HepG2 (cell line): ENCODE measurements around the gene ORC2. TPM values are rescaled to one million over a fixed set of nuclear protein-coding genes. Genes with fewer than 3 reads are reported as not detected.
A peak's percentile ranks its signal among the peaks of the same experiment; 100 is the strongest.

Experiments
- ATAC-seq: fragments of 200-7000 bp; cut with Tn5 transposase; 3 replicates; pipeline ENCODE4 v1.9.1; 2020; ENCODE audit warnings: mild to moderate bottlenecking, moderate library complexity
- BruUV-seq: library from RNA; stranded (reverse); fragments of 400-500 nt; replicated peaks from 2 replicates; lab custom pipeline; 2021; lab: Mats Ljungman, UMichigan
- CTCF ChIA-PET: fragments of 300-600 bp; formaldehyde crosslinking; extraction: SDS; loops from one replicate; lab custom pipeline; 2021; ENCODE audit warnings: low total read pairs, inconsistent platforms, low intra/inter-chr PET ratio; lab: Yijun Ruan, JAX
- POLR2A ChIA-PET: fragments of 350-600 bp; sonication (Branson Sonifier 250); formaldehyde crosslinking; loops from one replicate; lab custom pipeline; 2020; ENCODE audit warnings: antibody characterized with exemption, inconsistent platforms; lab: Yijun Ruan, JAX
- DNase-seq: peaks from one replicate; pipeline ENCODE4 v3.0.0-alpha.2; 2015; ENCODE audit warnings: low spot score
- FAIRE-seq: peaks from 3 replicates; lab custom pipeline; 2011; peaks lifted over from hg19 to GRCh38; lab: Jason Lieb, UNC
- H2AFZ ChIP-seq: one replicate; pipeline ENCODE4 v1.6.1; 2011; ENCODE audit warnings: low read length, inconsistent platforms
- H3K27ac ChIP-seq: fragments of 300-600 bp; 3 replicates; pipeline ENCODE4 v1.8.0; 2011; ENCODE audit warnings: mixed run types, mild to moderate bottlenecking, mixed read lengths, low read length, inconsistent platforms; ENCODE audit not compliant: insufficient read depth; ENCODE audit errors: extremely low read length
- H3K27me3 ChIP-seq, 2 experiments: fragments of 200-600 bp in 1 of 2; 2 replicates in 1 of 2; 3 replicates in 1 of 2; pipeline versions ENCODE4 v1.6.0 to v1.8.0; 2011; ENCODE audit warnings: low read length in 2 of 2, mild to moderate bottlenecking in 2 of 2, moderate library complexity in 2 of 2, inconsistent platforms in 1 of 2; ENCODE audit not compliant: insufficient read depth in 2 of 2, control insufficient read depth in 1 of 2
- H3K36me3 ChIP-seq, 2 experiments: fragments of 200-600 bp in 1 of 2; replicated peaks in 1 of 2; 2 replicates in 1 of 2; 3 replicates in 1 of 2; pipeline versions ENCODE4 v1.5.1 to v1.8.0; 2011; ENCODE audit warnings: low read length in 2 of 2, inconsistent platforms in 1 of 2; ENCODE audit not compliant: insufficient read depth in 2 of 2, control insufficient read depth in 1 of 2
- H3K4me1 ChIP-seq: 2 replicates; pipeline ENCODE4 v1.5.1; 2012; ENCODE audit warnings: low read length, inconsistent platforms; ENCODE audit not compliant: insufficient read depth
- H3K4me2 ChIP-seq: 2 replicates; pipeline ENCODE4 v1.6.0; 2011; ENCODE audit warnings: low read depth, low read length, inconsistent platforms
- H3K4me3 ChIP-seq, 3 experiments: fragments of 200-600 bp in 1 of 3; sonication (generic), shearing (Covaris generic) in 1 of 3; replicated peaks in 1 of 3; 2 replicates each; pipeline ENCODE4 v1.5.1; 2011 to 2016; ENCODE audit warnings: low read length in 3 of 3, inconsistent platforms in 2 of 3, low read depth in 2 of 3, mild to moderate bottlenecking in 2 of 3, control low read depth in 1 of 3, mixed read lengths in 1 of 3; ENCODE audit not compliant: insufficient read depth in 1 of 3
- H3K79me2 ChIP-seq: one replicate; pipeline ENCODE4 v1.6.1; 2011; ENCODE audit warnings: low read length, inconsistent platforms; ENCODE audit not compliant: insufficient read depth
- H3K9ac ChIP-seq: 2 replicates; pipeline ENCODE4 v1.6.0; 2011; ENCODE audit warnings: mild to moderate bottlenecking, low read depth, low read length, inconsistent platforms; ENCODE audit not compliant: insufficient read depth
- H3K9me3 ChIP-seq: 2 replicates; pipeline ENCODE4 v1.5.1; 2012; ENCODE audit warnings: mild to moderate bottlenecking, low read length
- H4K20me1 ChIP-seq: 2 replicates; pipeline ENCODE4 v1.6.0; 2011; ENCODE audit warnings: inconsistent platforms, mild to moderate bottlenecking, low read length, moderate library complexity; ENCODE audit not compliant: insufficient read depth
- CEBPB ChIP-seq: IDR thresholded peaks from 2 replicates; pipeline ENCODE4 v1.6.1; 2011; ENCODE audit warnings: low read depth, low read length, improper control_type of control experiment, borderline replicate concordance
- CEBPG ChIP-seq: IDR thresholded peaks from 2 replicates; pipeline ENCODE4 v1.6.1; 2016
- DDIT3 ChIP-seq: sonication (generic); formaldehyde crosslinking; IDR thresholded peaks from 2 replicates; pipeline ENCODE4 v1.4.0; 2020; ENCODE audit warnings: mild to moderate bottlenecking, missing genetic modification reagents
- HNF4A ChIP-seq: sonication (generic); formaldehyde crosslinking; IDR thresholded peaks from 2 replicates; pipeline ENCODE4 v1.4.0; 2020; ENCODE audit warnings: missing genetic modification reagents
- HNF4G ChIP-seq, 2 experiments: sonication (generic) in 1 of 2; formaldehyde crosslinking in 1 of 2; IDR thresholded peaks; 2 replicates each; pipeline versions ENCODE4 v1.4.0 to v1.6.1; 2011 to 2020; ENCODE audit warnings: borderline replicate concordance in 2 of 2, low read depth in 2 of 2, mild to moderate bottlenecking in 2 of 2, low read length in 1 of 2, missing genetic modification reagents in 1 of 2, moderate library complexity in 1 of 2
- ISL2 ChIP-seq: sonication (generic); formaldehyde crosslinking; IDR thresholded peaks from 2 replicates; pipeline ENCODE4 v1.5.0; 2020; ENCODE audit warnings: missing genetic modification reagents
- RCOR2 ChIP-seq: IDR thresholded peaks from 2 replicates; pipeline ENCODE4 v1.6.1; 2016; ENCODE audit warnings: missing biosample characterization, missing genetic modification reagents
- SOX13 ChIP-seq, 3 experiments: fragments of 450-650 bp in 1 of 3; sonication (generic) in 1 of 3; formaldehyde crosslinking in 1 of 3; IDR thresholded peaks in 2 of 3; conservative IDR thresholded peaks in 1 of 3; 2 replicates each; pipeline versions ENCODE4 v1.5.0 to v1.6.1; 2016 to 2020; ENCODE audit warnings: antibody characterized with exemption in 1 of 3, mild to moderate bottlenecking in 1 of 3, missing compliant biosample characterization in 1 of 3, missing genetic modification reagents in 1 of 3, moderate library complexity in 1 of 3
- SOX5 ChIP-seq: IDR thresholded peaks from 2 replicates; pipeline ENCODE4 v1.6.1; 2016; ENCODE audit warnings: borderline replicate concordance
- SOX6 ChIP-seq, 2 experiments: fragments of 450-650 bp in 1 of 2; sonication (generic) in 1 of 2; formaldehyde crosslinking in 1 of 2; IDR thresholded peaks; 2 replicates each; pipeline versions ENCODE4 v1.4.0 to v1.6.1; 2017 to 2020; ENCODE audit warnings: antibody characterized with exemption in 1 of 2, mild to moderate bottlenecking in 1 of 2, missing genetic modification reagents in 1 of 2
- TOPORS ChIP-seq: sonication (generic); formaldehyde crosslinking; IDR thresholded peaks from 2 replicates; pipeline ENCODE4 v1.8.0; 2023; ENCODE audit warnings: mild to moderate bottlenecking, missing genetic modification reagents
- ZFP36L2 ChIP-seq: sonication (generic); formaldehyde crosslinking; IDR thresholded peaks from 2 replicates; pipeline ENCODE4 v1.4.0; 2020; ENCODE audit warnings: missing genetic modification reagents
- ZNF331 ChIP-seq: sonication (generic); formaldehyde crosslinking; IDR thresholded peaks from 2 replicates; pipeline ENCODE4 v1.4.0; 2020; ENCODE audit warnings: missing genetic modification reagents
- ZNF563 ChIP-seq: sonication (generic); formaldehyde crosslinking; IDR thresholded peaks from 2 replicates; pipeline ENCODE4 v1.8.0; 2022; ENCODE audit warnings: mild to moderate bottlenecking, moderate library complexity, missing genetic modification reagents
- ZNF678 ChIP-seq: sonication (generic); formaldehyde crosslinking; IDR thresholded peaks from 2 replicates; pipeline ENCODE4 v1.4.0; 2020; ENCODE audit warnings: mild to moderate bottlenecking, missing genetic modification reagents
- ZNF777 ChIP-seq: sonication (generic); formaldehyde crosslinking; IDR thresholded peaks from 2 replicates; pipeline ENCODE4 v1.4.0; 2020; ENCODE audit warnings: missing genetic modification reagents
- WGBS: methylation state at CpG from one replicate; pipeline ENCODE4 v1.1.6; 2017; ENCODE audit warnings: low lambda C conversion rate; 5-methylcytosine and 5-hydroxymethylcytosine counted together
- in situ Hi-C: cut with HindIII; loops from 2 replicates; pipeline ENCODE4 v1.10.0; 2017; ENCODE audit warnings: low pct_unique_long_range_greater_than_20kb; ENCODE audit not compliant: extremely low pct_ligation_motif_present
- intact Hi-C: fragments of 100-400 bp; cut with micrococcal nuclease; formaldehyde crosslinking; loops from one replicate; pipeline ENCODE4 v1.10.0; 2022; ENCODE audit not compliant: unreplicated experiment
- polyA plus RNA-seq, 8 experiments: library from polyadenylated mRNA; depleted of rRNA in 3 of 8; stranded (reverse) in 7 of 8; unstranded in 1 of 8; fragments of >200 nt; fragmentation: Illumina TruSeq in 4 of 8; extraction: Trizol in 4 of 8; gene quantifications; 2 replicates each; pipeline versions ENCODE4 v1.2.1 to v1.2.3, GENCODE V29; 2011 to 2016; ENCODE audit warnings: low read depth in 4 of 8, missing spikeins in 1 of 8, mixed read lengths in 1 of 8; ENCODE audit not compliant: insufficient read depth in 1 of 8
- total RNA-seq, 5 experiments: library from RNA; depleted of rRNA; stranded (reverse); fragments of >200 nt; fragmentation: Illumina TruSeq; extraction: Trizol; gene quantifications; 2 replicates each; pipeline ENCODE4 v1.2.3, GENCODE V29; 2016; ENCODE audit warnings: low read depth in 1 of 5

Gene ORC2
- total and polyA plus RNA-seq, 2 of the 13 experiments (the other 11 are each of a cell fraction or from before 2014, with no cell fraction given), result 19.3 to 73.5 TPM

GRCh38 chr2:200968162-200968561 is 4.7 kb upstream of the ORC2 start:
- TF ChIP-seq CEBPG (peak; percentile 57), HNF4A (CRISPR knock-in tag) (peak; percentile 24; the same call in 1 of the 2 replicates), ZNF563 (CRISPR knock-in tag) (no peak), CEBPB (0 out of 2 replicates have a peak, but pooled peaks have one; percentile 37), ZNF678 (0 out of 2 replicates have a peak, but pooled peaks have one; percentile 19), HNF4G (IDR thresholded peaks at IDR 0.05; ENCODE audit: borderline replicate concordance, low read depth, low read length) (peak; percentile 12; the same call in 1 of the 2 replicates), HNF4G (CRISPR knock-in tag; IDR thresholded peaks at IDR 0.05; ENCODE audit: borderline replicate concordance, low read depth) (no peak), DDIT3 (CRISPR knock-in tag) (0 out of 2 replicates have a peak, but pooled peaks have one; percentile 24), RCOR2 (0 out of 2 replicates have a peak, but pooled peaks have one; percentile 44), SOX6 (IDR thresholded peaks at IDR 0.05) (no peak), SOX6 (CRISPR knock-in tag; IDR thresholded peaks at IDR 0.05) (peak; percentile 52; the same call in 1 of the 2 replicates), SOX5 (peak; percentile 65), ZNF777 (no peak), ISL2 (CRISPR knock-in tag) (no peak), SOX13 (IDR thresholded peaks at IDR 0.05) (no peak), SOX13 (CRISPR knock-in tag; conservative IDR thresholded peaks at IDR 0.05 in 1 of 2, IDR thresholded peaks at IDR 0.05 in 1 of 2) (peak in 1 of 2 experiments; percentile 83; a peak in 2 of 4 replicates), ZNF331 (CRISPR knock-in tag) (no peak), ZFP36L2 (CRISPR knock-in tag) (no peak), TOPORS (CRISPR knock-in tag) (no peak)
- BruUV-seq, result no TSS peak
- H2AFZ ChIP-seq, result no peak overlapping the region
- no peaks in the 10 kb centered on the region for H3K9me3 ChIP-seq
- intact Hi-C loops (no loop called here), in situ Hi-C loops (no loop called here)
- FAIRE-seq (no peak), ATAC-seq (no peak), DNase-seq (peak; percentile 62)
- no peaks in the 10 kb centered on the region for H4K20me1 ChIP-seq
- H3K4me2 ChIP-seq, result no peak overlapping the region
- H3K27me3 ChIP-seq, result no peaks in the 10 kb centered on the region; a peak in 1 of 5 replicates
- H3K4me1 ChIP-seq, result peaks cover 30% of the 10 kb centered on the region
- no peak overlapping the region for H3K27ac ChIP-seq
- H3K4me3 ChIP-seq, result no peak overlapping the region
- WGBS, result 91% methylated on average over 1 of the region's 1 CpG
- ChIA-PET POLR2A (interaction anchor here (1.3 to 1.4 kb wide), 2 partner anchors 40 to 91 kb away, joined by 3 read pairs; no protein-coding TSS in a partner anchor), CTCF (no interaction called here)
- H3K79me2 ChIP-seq, result peaks cover 15% of the 10 kb centered on the region
- H3K36me3 ChIP-seq, result no peaks in the 10 kb centered on the region
- no peak overlapping the region for H3K9ac ChIP-seq
